Uterus (tissue), 4 donors: Measurements from ENCODE around the gene FAM229B. TPM values are rescaled to one million over a fixed set of nuclear protein-coding genes. Genes with fewer than 3 reads are reported as not detected.
"Not testable (repeated sequence)": the region's sequence is repeated elsewhere in the genome, so short reads cannot be mapped to it uniquely, and the experiment has no call there.

ENCODE experiments used
- DNase-seq, 2 donors: peaks; one replicate each; pipeline ENCODE4 v3.0.0-alpha.2; 2019 to 2020
- H3K27ac ChIP-seq, 2 donors: fragments of 200-600 bp; sonication (generic); 1 replicate in 1 of 2; 2 replicates in 1 of 2; pipeline ENCODE4 v1.5.1; 2016 to 2018
- H3K27me3 ChIP-seq, 2 donors: fragments of 200-600 bp; sonication (generic); one replicate each; pipeline ENCODE4 v1.5.1; 2018 to 2019; ENCODE audit warnings: control low read depth in 1 of 2
- H3K36me3 ChIP-seq, 2 donors: fragments of 200-600 bp; sonication (generic); one replicate each; pipeline ENCODE4 v1.5.1; 2019; ENCODE audit warnings: control low read depth in 1 of 2
- H3K4me1 ChIP-seq, 2 donors: fragments of 200-600 bp; sonication (generic); one replicate each; pipeline ENCODE4 v1.5.1; 2018 to 2019; ENCODE audit warnings: control low read depth in 1 of 2
- H3K4me3 ChIP-seq, 2 donors: fragments of 200-600 bp; sonication (generic); 1 replicate in 1 of 2; 2 replicates in 1 of 2; pipeline ENCODE4 v1.5.1; 2018 to 2019; ENCODE audit warnings: mild to moderate bottlenecking in 1 of 2
- H3K9me3 ChIP-seq, 2 donors: fragments of 200-600 bp; sonication (generic); one replicate each; pipeline ENCODE4 v1.5.1; 2019; ENCODE audit warnings: control low read depth in 1 of 2
- CTCF ChIP-seq, 4 experiments: fragments of 200-600 bp in 2 of 4; fragments of 450-650 bp in 2 of 4; sonication (generic) in 2 of 4; IDR thresholded peaks; one replicate each; pipeline ENCODE4 v1.5.1; 2016 to 2019; ENCODE audit warnings: antibody characterized with exemption in 4 of 4, mild to moderate bottlenecking in 2 of 4, moderate library complexity in 1 of 4
- POLR2A ChIP-seq, 2 donors: fragments of 450-650 bp; IDR thresholded peaks; one replicate each; pipeline ENCODE4 v1.6.1; 2016; ENCODE audit warnings: antibody characterized with exemption in 2 of 2, mild to moderate bottlenecking in 1 of 2, moderate library complexity in 1 of 2
- intact Hi-C: fragments of 100-400 bp; cut with DNase I; formaldehyde crosslinking; loops from one replicate; pipeline ENCODE4 v1.15.1; 2023; ENCODE audit warnings: low total_unique reads
- total RNA-seq, 4 donors: library from RNA; depleted of rRNA in 3 of 4; stranded (reverse); fragments of >200 nt in 3 of 4; gene quantifications; one replicate each; pipeline versions ENCODE4 v1.1.0 to v1.2.4, GENCODE V29; 2014 to 2023
- donor health status: DM: yes; HTN: yes; CAD: no.

Gene FAM229B
- total RNA-seq, 4 donors from 2014 or later: 7.2 to 47.6 (median 34.4) TPM

- Histone ChIP-seq H3K4me1 (no peaks in the 10 kb centered on the region), H3K36me3 (no peaks in the 10 kb centered on the region), H3K4me3 (no peak overlapping the region), H3K27me3 (no peaks in the 10 kb centered on the region), H3K9me3 (no peaks in the 10 kb centered on the region), H3K27ac (no peak overlapping the region)
- no peak for DNase-seq
- TF ChIP-seq POLR2A (IDR thresholded peaks at IDR 0.05) (no peak), CTCF (IDR thresholded peaks at IDR 0.05) (no peak)
- intact Hi-C loops: no loop called here
These were observed 9.5 kb downstream of the FAM229B start for GRCh38 chr6:112096901-112097300.

GRCh38 chr6:112100561-112100960 is 13.2 kb downstream of the FAM229B start:
- Histone ChIP-seq H3K4me3 (no peak overlapping the region), H3K27me3 (no peaks in the 10 kb centered on the region), H3K27ac (no peak overlapping the region), H3K36me3 (no peaks in the 10 kb centered on the region), H3K4me1 (no peaks in the 10 kb centered on the region), H3K9me3 (no peaks in the 10 kb centered on the region)
- intact Hi-C loops: no loop called here
- no peak for DNase-seq
- TF ChIP-seq CTCF (IDR thresholded peaks at IDR 0.05) (no peak), POLR2A (IDR thresholded peaks at IDR 0.05) (no peak)

GRCh38 chr6:112106026-112106425 is 18.6 kb downstream of the FAM229B start:
- H3K9me3 ChIP-seq, H3K27me3 ChIP-seq, H3K4me3 ChIP-seq, H3K27ac ChIP-seq, DNase-seq, H3K36me3 ChIP-seq, H3K4me1 ChIP-seq, intact Hi-C loops: not testable (repeated sequence)

- TF ChIP-seq CTCF (IDR thresholded peaks at IDR 0.05): no peak
- TF ChIP-seq POLR2A (IDR thresholded peaks at IDR 0.05): no peak
- no peak overlapping the region for H3K27ac ChIP-seq
- no peak for DNase-seq
- H3K4me3 ChIP-seq: no peak overlapping the region
- no peaks in the 10 kb centered on the region for H3K36me3 ChIP-seq
- no peaks in the 10 kb centered on the region for H3K27me3 ChIP-seq
- no peaks in the 10 kb centered on the region for H3K9me3 ChIP-seq
- no peaks in the 10 kb centered on the region for H3K4me1 ChIP-seq
- intact Hi-C loops: no loop called here
These were observed 19.2 kb downstream of the FAM229B start for GRCh38 chr6:112106562-112106961.

DNA sequence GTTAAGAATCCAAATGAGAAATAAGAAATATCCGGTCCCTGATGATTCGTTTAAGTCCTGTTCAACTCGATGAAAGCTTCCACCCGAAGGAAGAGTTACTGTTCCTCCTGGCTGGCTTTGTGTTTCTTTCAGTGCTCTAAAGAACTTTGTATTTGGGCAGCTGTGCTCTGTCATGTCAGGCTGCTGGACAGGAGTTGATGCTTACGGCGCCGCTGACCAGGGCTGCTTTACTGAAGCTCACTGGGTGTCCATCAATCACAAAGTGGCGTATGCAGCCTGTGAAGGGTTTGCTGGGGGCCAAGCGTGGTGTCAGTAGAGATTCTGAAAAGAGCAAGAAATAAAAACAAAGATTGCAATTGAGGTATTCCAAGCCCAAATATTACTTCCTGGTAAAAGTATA is 21.9 kb downstream of the FAM229B start:
- TF ChIP-seq CTCF (IDR thresholded peaks at IDR 0.05) (no peak), POLR2A (IDR thresholded peaks at IDR 0.05) (no peak)
- intact Hi-C loops: no loop called here
- H3K4me3 ChIP-seq: no peak overlapping the region
- H3K36me3 ChIP-seq: no peaks in the 10 kb centered on the region
- H3K27me3 ChIP-seq: no peaks in the 10 kb centered on the region
- H3K9me3 ChIP-seq: no peaks in the 10 kb centered on the region
- DNase-seq: no peak
- H3K27ac ChIP-seq: peak overlapping the region; percentile 4 to 38
- H3K4me1 ChIP-seq: no peaks in the 10 kb centered on the region

DNA sequence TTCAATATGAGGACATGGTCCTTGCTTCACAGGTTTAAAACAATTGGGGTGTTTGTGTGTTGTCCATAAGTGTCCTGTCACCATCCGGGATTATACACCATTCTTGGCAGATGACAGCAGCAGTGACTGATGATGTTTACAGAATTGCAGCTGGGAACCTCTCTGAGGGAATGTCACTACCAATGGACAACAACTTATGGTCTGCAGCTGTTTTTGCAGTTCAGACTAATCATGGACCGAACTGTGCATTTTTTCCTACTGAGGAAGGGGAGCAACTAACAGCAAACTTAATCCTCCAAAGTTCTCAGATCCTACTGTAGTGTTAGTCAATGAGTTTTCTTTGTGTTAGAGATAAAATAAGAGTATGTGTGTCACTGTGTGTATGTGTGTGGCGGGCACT is 26.0 kb downstream of the FAM229B start:
- no peaks in the 10 kb centered on the region for H3K36me3 ChIP-seq

More for the DNA sequence above, 26.0 kb downstream of the FAM229B start:
- no peak overlapping the region for H3K27ac ChIP-seq
- H3K9me3 ChIP-seq: no peaks in the 10 kb centered on the region
- TF ChIP-seq POLR2A (IDR thresholded peaks at IDR 0.05): no peak
- TF ChIP-seq CTCF (IDR thresholded peaks at IDR 0.05): no peak
- no peak for DNase-seq
- intact Hi-C loops: no loop called here
- H3K4me3 ChIP-seq: no peak overlapping the region
- no peaks in the 10 kb centered on the region for H3K4me1 ChIP-seq
- no peaks in the 10 kb centered on the region for H3K27me3 ChIP-seq
